Measurements from ENCODE around the gene GALNT2. TPM values are rescaled to one million over a fixed set of nuclear protein-coding genes. Genes with fewer than 3 reads are reported as not detected.
A peak's percentile ranks its signal among the peaks of the same experiment; 100 is the strongest.

GALNT2 gene
- total RNA-seq, 4 donors from 2014 or later: 47.9 to 78.6 (median 60.0) TPM

DNA sequence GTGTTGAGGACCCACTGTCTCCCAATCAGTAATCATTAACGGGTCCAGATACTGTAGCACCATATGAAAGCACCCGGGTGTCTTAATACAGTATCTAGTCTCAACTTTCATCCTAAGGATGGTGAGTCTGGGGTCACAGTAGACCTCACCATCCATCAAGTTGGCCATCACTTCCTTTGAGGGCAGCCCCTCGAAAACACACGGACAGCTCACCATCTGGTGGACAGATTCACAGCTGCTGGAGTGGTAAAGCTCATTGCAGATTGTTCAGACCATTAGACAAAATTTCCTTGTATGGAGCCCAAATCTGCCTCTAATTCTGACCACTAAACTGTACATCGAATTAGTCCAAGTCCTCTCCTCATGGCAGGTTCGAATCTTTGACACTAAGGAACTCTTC, 236.0 kb downstream of the GALNT2 start:
- Histone ChIP-seq H3K27ac (no peak overlapping the region), H3K27me3 (no peaks in the 10 kb centered on the region), H3K36me3 (no peaks in the 10 kb centered on the region), H3K4me3 (no peak overlapping the region), H3K9me3 (no peaks in the 10 kb centered on the region), H3K4me1 (peaks cover 0 to 6% (median 0%) of the 10 kb centered on the region in 4 donors)
- DNase-seq (ENCODE audit: low spot score in 2 of 2): no peak
- 84 to 87% methylated on average over 6 of the region's 6 CpGs for WGBS, 2 donors
- TF ChIP-seq EP300 (IDR thresholded peaks at IDR 0.05) (no peak), POLR2A (IDR thresholded peaks at IDR 0.05) (no peak)
- TF ChIP-seq, protein P1, sequence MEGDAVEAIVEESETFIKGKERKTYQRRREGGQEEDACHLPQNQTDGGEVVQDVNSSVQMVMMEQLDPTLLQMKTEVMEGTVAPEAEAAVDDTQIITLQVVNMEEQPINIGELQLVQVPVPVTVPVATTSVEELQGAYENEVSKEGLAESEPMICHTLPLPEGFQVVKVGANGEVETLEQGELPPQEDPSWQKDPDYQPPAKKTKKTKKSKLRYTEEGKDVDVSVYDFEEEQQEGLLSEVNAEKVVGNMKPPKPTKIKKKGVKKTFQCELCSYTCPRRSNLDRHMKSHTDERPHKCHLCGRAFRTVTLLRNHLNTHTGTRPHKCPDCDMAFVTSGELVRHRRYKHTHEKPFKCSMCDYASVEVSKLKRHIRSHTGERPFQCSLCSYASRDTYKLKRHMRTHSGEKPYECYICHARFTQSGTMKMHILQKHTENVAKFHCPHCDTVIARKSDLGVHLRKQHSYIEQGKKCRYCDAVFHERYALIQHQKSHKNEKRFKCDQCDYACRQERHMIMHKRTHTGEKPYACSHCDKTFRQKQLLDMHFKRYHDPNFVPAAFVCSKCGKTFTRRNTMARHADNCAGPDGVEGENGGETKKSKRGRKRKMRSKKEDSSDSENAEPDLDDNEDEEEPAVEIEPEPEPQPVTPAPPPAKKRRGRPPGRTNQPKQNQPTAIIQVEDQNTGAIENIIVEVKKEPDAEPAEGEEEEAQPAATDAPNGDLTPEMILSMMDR (IDR thresholded peaks at IDR 0.05): no peak

DNA sequence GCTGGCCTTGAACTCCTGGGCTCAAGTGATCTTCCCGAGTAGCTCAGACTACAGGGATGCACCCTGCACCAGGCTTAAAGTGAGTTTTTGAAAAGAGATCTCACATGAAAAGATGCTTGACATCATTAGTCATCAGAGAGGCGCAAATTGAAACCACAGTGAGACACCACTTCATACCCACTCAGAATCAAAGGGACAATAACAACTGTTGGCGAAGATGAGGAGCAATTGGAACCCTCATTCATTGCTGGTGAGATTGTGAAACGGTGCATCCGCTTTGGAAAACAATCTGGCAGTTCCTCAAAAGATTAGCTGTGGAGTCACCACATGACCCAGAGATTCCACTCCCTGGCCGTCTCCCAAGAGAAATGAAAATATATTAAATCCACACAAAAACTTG, 236.8 kb downstream of the GALNT2 start:
- WGBS, 2 donors: 38 to 39% methylated on average over 6 of the region's 6 CpGs
- no peaks in the 10 kb centered on the region for H3K9me3 ChIP-seq
- TF ChIP-seq POLR2A (IDR thresholded peaks at IDR 0.05) (no peak), EP300 (IDR thresholded peaks at IDR 0.05) (no peak)
- TF ChIP-seq, protein P1 (IDR thresholded peaks at IDR 0.05): no peak
- H3K4me3 ChIP-seq: no peak overlapping the region
- peaks cover 0 to 8% (median 0%) of the 10 kb centered on the region in 4 donors for H3K4me1 ChIP-seq
- peak in 1 of 2 donors; percentile 16 for DNase-seq (ENCODE audit: low spot score in 2 of 2)
- no peaks in the 10 kb centered on the region for H3K36me3 ChIP-seq
- no peaks in the 10 kb centered on the region for H3K27me3 ChIP-seq
- no peak overlapping the region for H3K27ac ChIP-seq

DNA sequence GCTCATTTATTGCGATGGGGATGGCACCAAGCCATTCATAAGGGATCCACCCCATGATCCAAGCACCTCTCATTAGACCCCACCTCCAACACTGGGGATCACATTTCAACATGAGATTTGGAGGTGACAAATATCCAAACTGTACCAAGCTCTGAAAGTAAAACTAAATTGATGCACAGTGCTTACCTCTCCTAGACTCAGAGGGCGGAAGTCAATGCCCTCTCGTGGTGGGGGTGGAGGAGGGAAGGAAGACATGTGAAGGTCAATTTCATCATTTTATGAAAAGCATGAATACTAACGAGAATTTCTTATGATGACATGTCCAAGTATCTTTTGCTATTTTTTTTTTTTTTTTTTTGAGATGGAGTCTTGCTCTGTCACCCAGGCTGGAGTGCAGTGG, 239.1 kb downstream of the GALNT2 start:
- TF ChIP-seq, protein P1 (IDR thresholded peaks at IDR 0.05): no peak
- TF ChIP-seq POLR2A (IDR thresholded peaks at IDR 0.05) (no peak), EP300 (IDR thresholded peaks at IDR 0.05) (no peak)
- H3K27ac ChIP-seq: no peak overlapping the region
- DNase-seq (ENCODE audit: low spot score in 2 of 2): no peak
- WGBS, 2 donors: 73 to 80% methylated on average over 4 of the region's 4 CpGs
- H3K4me1 ChIP-seq: peaks cover 0 to 8% (median 0%) of the 10 kb centered on the region in 4 donors
- no peaks in the 10 kb centered on the region for H3K27me3 ChIP-seq
- no peaks in the 10 kb centered on the region for H3K36me3 ChIP-seq
- H3K4me3 ChIP-seq: no peak overlapping the region
- H3K9me3 ChIP-seq: no peaks in the 10 kb centered on the region

DNA sequence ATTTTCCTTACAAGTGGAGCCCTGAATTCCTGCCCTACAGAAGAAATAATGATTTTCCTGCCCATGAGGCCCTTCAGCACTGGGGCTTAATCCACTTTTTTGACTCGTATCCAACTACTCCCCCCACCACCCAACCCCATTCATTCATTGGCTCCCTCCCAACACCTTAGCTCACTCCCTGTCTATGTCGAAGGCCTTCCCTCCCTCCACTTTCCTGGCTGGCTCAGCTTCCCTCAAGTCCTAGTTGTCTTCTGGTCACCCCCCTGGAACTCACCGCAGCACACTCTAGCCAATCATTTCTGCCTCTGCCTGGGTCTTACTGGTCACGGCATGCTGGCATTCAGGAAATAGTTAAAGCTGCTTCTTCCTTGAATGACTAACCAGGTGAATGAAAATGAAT, 240.2 kb downstream of the GALNT2 start:
- no peak overlapping the region for H3K27ac ChIP-seq
- TF ChIP-seq EP300 (IDR thresholded peaks at IDR 0.05) (no peak), POLR2A (IDR thresholded peaks at IDR 0.05) (no peak)
- TF ChIP-seq, protein P1 (IDR thresholded peaks at IDR 0.05): no peak
- DNase-seq (ENCODE audit: low spot score in 2 of 2): no peak
- no peak overlapping the region for H3K4me3 ChIP-seq
- peaks cover 0 to 8% (median 0%) of the 10 kb centered on the region in 4 donors for H3K4me1 ChIP-seq
- 45 to 48% methylated on average over 4 of the region's 4 CpGs for WGBS, 2 donors
- H3K36me3 ChIP-seq: no peaks in the 10 kb centered on the region
- H3K27me3 ChIP-seq: no peaks in the 10 kb centered on the region
- H3K9me3 ChIP-seq: no peaks in the 10 kb centered on the region

DNA sequence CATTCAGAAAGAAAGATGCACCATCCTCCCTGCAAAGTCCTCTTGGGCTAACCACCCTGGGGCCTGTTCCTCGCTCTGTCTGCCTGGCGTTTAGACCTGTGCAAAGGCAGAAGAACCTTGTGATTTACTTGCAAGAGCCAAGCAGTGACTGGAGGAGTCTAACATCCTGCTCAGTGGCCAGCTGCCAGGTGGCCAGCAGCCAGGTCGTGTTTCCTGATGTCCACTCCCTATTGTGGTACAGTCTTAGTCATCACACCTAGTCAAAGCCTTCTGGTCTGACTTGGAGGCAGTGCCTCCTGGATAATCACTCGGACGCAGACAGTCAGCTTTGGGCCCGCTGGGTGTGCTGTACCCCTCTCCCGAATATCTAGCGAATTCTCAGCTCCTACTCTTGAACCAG, 241.0 kb downstream of the GALNT2 start:
- no peak for TF ChIP-seq EP300 (IDR thresholded peaks at IDR 0.05)
- TF ChIP-seq POLR2A (IDR thresholded peaks at IDR 0.05): no peak
- TF ChIP-seq, protein P1 (IDR thresholded peaks at IDR 0.05): no peak
- H3K27ac ChIP-seq: no peak overlapping the region
- WGBS, 2 donors: 75 to 86% methylated on average over 8 of the region's 8 CpGs
- no peaks in the 10 kb centered on the region for H3K27me3 ChIP-seq
- peaks cover 0 to 8% (median 0%) of the 10 kb centered on the region in 4 donors for H3K4me1 ChIP-seq
- no peaks in the 10 kb centered on the region for H3K9me3 ChIP-seq
- H3K36me3 ChIP-seq: no peaks in the 10 kb centered on the region
- H3K4me3 ChIP-seq: no peak overlapping the region
- DNase-seq (ENCODE audit: low spot score in 2 of 2): peak; percentile 41 to 63

Data from tibial nerve (tissue), 4 donors.